ENCODE results near the gene PLK1. TPM values are rescaled to one million over a fixed set of nuclear protein-coding genes. Genes with fewer than 3 reads are reported as not detected.

The PLK1 gene
- total and polyA plus RNA-seq, 2 of the 13 experiments (the other 11 are each of a cell fraction or from before 2014, with no cell fraction given) = 71.5 to 76.3 TPM

GRCh38 chr16:23640931-23641765 is 37.5 kb upstream of the PLK1 start, which contains the start of the genes DCTN5 and PALB2 (continued):
- TF ChIP-seq ZNF318 (CRISPR knock-in tag; IDR thresholded peaks at IDR 0.05) (peak; percentile 84; the same call in 1 of the 2 replicates), GPN1 (CRISPR knock-in tag; IDR thresholded peaks at IDR 0.05; ENCODE audit: borderline replicate concordance) (peak; percentile 87), KAT2B (IDR thresholded peaks at IDR 0.05; ENCODE audit: borderline replicate concordance, low read depth, low read length) (no peak), GRHL1 (CRISPR knock-in tag; conservative IDR thresholded peaks at IDR 0.05) (no peak), MXI1 (IDR thresholded peaks at IDR 0.05; ENCODE audit: borderline replicate concordance, low read depth, low read length) (peak; percentile 95), ZFYVE20 (CRISPR knock-in tag; IDR thresholded peaks at IDR 0.05; ENCODE audit: borderline replicate concordance, low read depth) (peak; percentile 78; the same call in 1 of the 2 replicates), ZNF501 (CRISPR knock-in tag; IDR thresholded peaks at IDR 0.05) (peak; percentile 97), DR1 (CRISPR knock-in tag; IDR thresholded peaks at IDR 0.05) (peak; percentile 95), KMT2A (CRISPR knock-in tag; IDR thresholded peaks at IDR 0.05) (peak; percentile 99), ZNF740 (CRISPR knock-in tag; IDR thresholded peaks at IDR 0.05) (no peak; the same call in 1 of the 2 replicates), DNMT1 (CRISPR knock-in tag; IDR thresholded peaks at IDR 0.05) (peak; percentile 43), ZNF136 (CRISPR knock-in tag; IDR thresholded peaks at IDR 0.05; ENCODE audit: low read depth) (0 out of 2 replicates have a peak, but pooled peaks have one; percentile 70), MXD1 (CRISPR knock-in tag; IDR thresholded peaks at IDR 0.05) (peak; percentile 99), FOXA1 (IDR thresholded peaks at IDR 0.05) (no peak), FOXA1 (CRISPR knock-in tag; IDR thresholded peaks at IDR 0.05) (0 out of 2 replicates have a peak, but pooled peaks have one; percentile 8), ZFP36L1 (CRISPR knock-in tag; IDR thresholded peaks at IDR 0.05) (peak; percentile 91), TFDP1 (CRISPR knock-in tag; IDR thresholded peaks at IDR 0.05; ENCODE audit: borderline replicate concordance) (peak; percentile 99)

Measured in HepG2 (cell line).